ENCODE data around the gene SPA17. TPM values are rescaled to one million over a fixed set of nuclear protein-coding genes. Genes with fewer than 3 reads are reported as not detected.

SPA17 gene
- total RNA-seq, 1 experiment from 2014 or later = 9.8 TPM

DNA sequence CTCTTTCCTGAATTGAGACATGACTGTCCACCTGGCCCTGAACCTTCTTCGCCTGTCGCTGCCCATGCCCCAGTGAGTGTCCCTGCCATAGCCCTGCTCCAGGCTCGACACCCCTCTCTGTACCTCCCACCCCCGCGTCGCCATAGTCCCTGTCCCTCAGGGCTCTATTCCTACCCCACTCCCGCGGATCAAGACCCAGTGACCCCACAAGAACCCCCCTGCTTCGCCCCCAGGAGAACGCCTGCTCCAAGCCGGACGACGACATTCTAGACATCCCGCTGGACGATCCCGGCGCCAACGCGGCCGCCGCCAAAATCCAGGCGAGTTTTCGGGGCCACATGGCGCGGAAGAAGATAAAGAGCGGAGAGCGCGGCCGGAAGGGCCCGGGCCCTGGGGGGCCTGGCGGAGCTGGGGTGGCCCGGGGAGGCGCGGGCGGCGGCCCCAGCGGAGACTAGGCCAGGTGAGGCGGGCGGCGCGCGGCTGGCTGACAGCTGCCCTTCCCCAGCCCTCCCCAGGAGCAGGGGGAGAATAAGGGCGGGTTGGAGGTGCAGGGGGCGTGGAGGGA, 71.6 kb downstream of the SPA17 start:
- DNase-seq = no peak
- Histone ChIP-seq H3K36me3 (replicated peaks; ENCODE audit: control insufficient read depth, insufficient read depth, low read length) (no peaks in the 10 kb centered on the region), H3K4me3 (ENCODE audit: insufficient read depth, low read depth, low read length) (peak overlapping the region; percentile 43; the same call in 1 of the 2 replicates), H3K27me3 (ENCODE audit: control insufficient read depth, insufficient read depth, low read length) (peaks cover 95% of the 10 kb centered on the region)

GRCh38 chr11:124745835-124746620, 72.3 kb downstream of the SPA17 start:
- H3K4me3 ChIP-seq (ENCODE audit: insufficient read depth, low read depth, low read length) = peak overlapping the region; percentile 43
- peak; percentile 87 for DNase-seq
- peaks cover 95% of the 10 kb centered on the region for H3K27me3 ChIP-seq (ENCODE audit: control insufficient read depth, insufficient read depth, low read length)
- H3K36me3 ChIP-seq (replicated peaks; ENCODE audit: control insufficient read depth, insufficient read depth, low read length) = no peaks in the 10 kb centered on the region

DNA sequence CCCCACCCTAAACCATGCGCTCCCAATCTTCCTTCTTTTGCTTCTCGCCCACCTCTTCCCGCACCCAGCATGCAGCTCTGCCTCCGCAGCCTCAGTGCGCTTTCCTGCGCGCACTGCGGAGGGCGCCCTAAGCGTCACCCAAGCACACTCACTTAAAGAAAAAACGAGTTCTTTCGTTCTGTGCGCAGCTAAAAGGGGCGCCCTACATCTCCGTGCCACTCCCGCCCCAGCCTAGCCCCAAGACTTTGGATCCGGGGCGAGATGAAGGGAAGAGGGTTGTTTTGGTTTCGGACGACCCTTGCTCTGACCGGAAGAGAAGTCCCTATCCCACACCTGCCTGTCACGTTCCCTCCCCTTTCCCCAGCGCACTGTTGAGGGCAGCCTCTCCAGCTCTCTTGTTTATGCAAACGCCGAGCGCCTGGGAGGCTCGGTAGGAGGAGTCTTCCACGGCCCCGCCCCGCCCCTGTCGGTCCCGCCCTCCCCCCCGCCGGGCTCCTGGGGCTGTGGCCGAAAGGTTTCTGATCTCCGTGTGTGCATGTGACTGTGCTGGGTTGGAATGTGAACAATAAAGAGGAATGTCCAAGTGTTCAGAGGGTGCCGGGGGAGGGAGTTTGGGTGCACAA, 73.0 kb downstream of the SPA17 start:
- H3K36me3 ChIP-seq (replicated peaks; ENCODE audit: control insufficient read depth, insufficient read depth, low read length) = no peaks in the 10 kb centered on the region
- peak; percentile 97 for DNase-seq
- H3K27me3 ChIP-seq (ENCODE audit: control insufficient read depth, insufficient read depth, low read length) = peaks cover 95% of the 10 kb centered on the region
- H3K4me3 ChIP-seq (ENCODE audit: insufficient read depth, low read depth, low read length) = peak overlapping the region; percentile 43

Other genes starting within 250 kb of the SPA17 start
- gene OR8B4, start 249.0 kb upstream of the SPA17 start, total RNA-seq (2014; rRNA removed; shearing (Covaris generic)) = not detected in 2 replicates
- not detected in 2 replicates for gene OR8B8, start 228.2 kb upstream of the SPA17 start, total RNA-seq (2014; rRNA removed; shearing (Covaris generic))
- not detected in 2 replicates for gene OR8B12, start 130.2 kb upstream of the SPA17 start, total RNA-seq (2014; rRNA removed; shearing (Covaris generic))
- gene OR8A1, start 103.9 kb upstream of the SPA17 start, total RNA-seq (2014; rRNA removed; shearing (Covaris generic)) = not detected in 2 replicates
- gene PANX3, start 62.5 kb upstream of the SPA17 start, total RNA-seq (2014; rRNA removed; shearing (Covaris generic)) = not detected in 2 replicates
- 21.1 and 26.2 TPM in 2 replicates for gene TBRG1, start 51.0 kb upstream of the SPA17 start, total RNA-seq (2014; rRNA removed; shearing (Covaris generic))
- 1.6 and 2.6 TPM in 2 replicates for gene SIAE, start 165 bp upstream of the SPA17 start, total RNA-seq (2014; rRNA removed; shearing (Covaris generic))
- gene NRGN, start 66.0 kb downstream of the SPA17 start, total RNA-seq (2014; rRNA removed; shearing (Covaris generic)) = 0.80 and 0.85 TPM in 2 replicates
- gene VSIG2, start 78.4 kb downstream of the SPA17 start, total RNA-seq (2014; rRNA removed; shearing (Covaris generic)) = 0.48 and 0.90 TPM in 2 replicates
- 0.38 and 0.85 TPM in 2 replicates for gene ESAM, start 88.4 kb downstream of the SPA17 start, total RNA-seq (2014; rRNA removed; shearing (Covaris generic))
- 10.3 and 18.3 TPM in 2 replicates for gene MSANTD2, start 126.5 kb downstream of the SPA17 start, total RNA-seq (2014; rRNA removed; shearing (Covaris generic))
- 26.1 and 31.0 TPM in 2 replicates for gene ROBO3, start 191.5 kb downstream of the SPA17 start, total RNA-seq (2014; rRNA removed; shearing (Covaris generic))
- gene ROBO4, start 224.0 kb downstream of the SPA17 start, total RNA-seq (2014; rRNA removed; shearing (Covaris generic)) = not detected in 2 replicates
- gene HEPN1, start 245.3 kb downstream of the SPA17 start, total RNA-seq (2014; rRNA removed; shearing (Covaris generic)) = not detected in 2 replicates